Esophagus muscularis mucosa (tissue), 4 donors: ENCODE data around the gene RIC1. TPM values are rescaled to one million over a fixed set of nuclear protein-coding genes. Genes with fewer than 3 reads are reported as not detected.
"Not testable (repeated sequence)": the region's sequence is repeated elsewhere in the genome, so short reads cannot be mapped to it uniquely, and the experiment has no call there.

Source experiments
- DNase-seq: peaks from one replicate; pipeline ENCODE4 v3.0.0-alpha.2; 2017; ENCODE audit errors: extremely low spot score
- H3K27ac ChIP-seq, 4 donors: fragments of 200-600 bp; sonication (generic); replicated peaks in 1 of 4; 1 replicate in 3 of 4; 2 replicates in 1 of 4; pipeline ENCODE4 v1.5.1; 2016 to 2019; ENCODE audit warnings: mild to moderate bottlenecking in 1 of 4
- H3K27me3 ChIP-seq, 4 donors: fragments of 200-600 bp; sonication (generic); one replicate each; pipeline versions ENCODE4 v1.5.1 to v1.6.0; 2016 to 2019
- H3K36me3 ChIP-seq, 4 donors: fragments of 200-600 bp; sonication (generic); one replicate each; pipeline ENCODE4 v1.5.1; 2016 to 2019
- H3K4me1 ChIP-seq, 4 donors: fragments of 200-600 bp; sonication (generic); one replicate each; pipeline ENCODE4 v1.5.1; 2016 to 2019
- H3K4me3 ChIP-seq, 4 donors: fragments of 200-600 bp; sonication (generic); 1 replicate in 2 of 4; 2 replicates in 2 of 4; pipeline ENCODE4 v1.5.1; 2016 to 2019; ENCODE audit warnings: mild to moderate bottlenecking in 4 of 4, moderate library complexity in 1 of 4
- H3K9me3 ChIP-seq, 4 donors: fragments of 200-600 bp; sonication (generic); 1 replicate in 3 of 4; 2 replicates in 1 of 4; pipeline ENCODE4 v1.5.1; 2016 to 2019
- EP300 ChIP-seq: sonication (generic); formaldehyde crosslinking; IDR thresholded peaks from one replicate; pipeline ENCODE4 v1.6.1; 2017; ENCODE audit warnings: antibody characterized with exemption
- POLR2A ChIP-seq: fragments of 450-650 bp; IDR thresholded peaks from one replicate; pipeline ENCODE4 v1.6.1; 2017; ENCODE audit warnings: antibody characterized with exemption, moderate library complexity, mild to moderate bottlenecking, low read depth
- POLR2AphosphoS5 ChIP-seq, 2 donors: sonication (generic); formaldehyde crosslinking; IDR thresholded peaks; one replicate each; pipeline ENCODE4 v1.6.1; 2017; ENCODE audit warnings: antibody characterized with exemption in 2 of 2
- WGBS: methylation state at CpG from one replicate; pipeline ENCODE4 v1.1.5; 2018; 5-methylcytosine and 5-hydroxymethylcytosine counted together
- intact Hi-C: fragments of 100-400 bp; cut with DNase I; formaldehyde crosslinking; loops from one replicate; pipeline ENCODE4 v1.15.1; 2023
- total RNA-seq, 4 donors: library from RNA; depleted of rRNA; stranded (reverse); fragments of >200 nt; gene quantifications; one replicate each; pipeline versions ENCODE4 v1.1.0 to v1.2.1, GENCODE V29; 2016
- TF ChIP-seq, protein P1 (sequence below), 3 experiments: fragments of 200-600 bp in 2 of 3; fragments of 450-650 bp in 1 of 3; sonication (generic) in 2 of 3; IDR thresholded peaks; one replicate each; pipeline ENCODE4 v1.5.1; 2017 to 2019; ENCODE audit warnings: antibody characterized with exemption in 3 of 3, mild to moderate bottlenecking in 2 of 3, moderate library complexity in 1 of 3

Gene RIC1
- total RNA-seq, 4 donors from 2014 or later, result 51.6 to 64.9 (median 57.4) TPM

- no peak for DNase-seq
- Histone ChIP-seq H3K27ac (no peak overlapping the region), H3K36me3 (peaks cover 0 to 27% (median 14%) of the 10 kb centered on the region in 4 donors), H3K4me3 (no peak overlapping the region), H3K27me3 (no peaks in the 10 kb centered on the region), H3K4me1 (peaks cover 5 to 27% (median 17%) of the 10 kb centered on the region in 4 donors), H3K9me3 (peaks cover 0 to 4% (median 0%) of the 10 kb centered on the region in 4 donors)
- intact Hi-C loops, result no loop called here
- TF ChIP-seq POLR2AphosphoS5 (IDR thresholded peaks at IDR 0.05), result no peak
- TF ChIP-seq, protein P1, sequence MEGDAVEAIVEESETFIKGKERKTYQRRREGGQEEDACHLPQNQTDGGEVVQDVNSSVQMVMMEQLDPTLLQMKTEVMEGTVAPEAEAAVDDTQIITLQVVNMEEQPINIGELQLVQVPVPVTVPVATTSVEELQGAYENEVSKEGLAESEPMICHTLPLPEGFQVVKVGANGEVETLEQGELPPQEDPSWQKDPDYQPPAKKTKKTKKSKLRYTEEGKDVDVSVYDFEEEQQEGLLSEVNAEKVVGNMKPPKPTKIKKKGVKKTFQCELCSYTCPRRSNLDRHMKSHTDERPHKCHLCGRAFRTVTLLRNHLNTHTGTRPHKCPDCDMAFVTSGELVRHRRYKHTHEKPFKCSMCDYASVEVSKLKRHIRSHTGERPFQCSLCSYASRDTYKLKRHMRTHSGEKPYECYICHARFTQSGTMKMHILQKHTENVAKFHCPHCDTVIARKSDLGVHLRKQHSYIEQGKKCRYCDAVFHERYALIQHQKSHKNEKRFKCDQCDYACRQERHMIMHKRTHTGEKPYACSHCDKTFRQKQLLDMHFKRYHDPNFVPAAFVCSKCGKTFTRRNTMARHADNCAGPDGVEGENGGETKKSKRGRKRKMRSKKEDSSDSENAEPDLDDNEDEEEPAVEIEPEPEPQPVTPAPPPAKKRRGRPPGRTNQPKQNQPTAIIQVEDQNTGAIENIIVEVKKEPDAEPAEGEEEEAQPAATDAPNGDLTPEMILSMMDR (IDR thresholded peaks at IDR 0.05), result no peak
- no peak for TF ChIP-seq EP300
- no peak for TF ChIP-seq POLR2A
- 92% methylated on average over 18 of the region's 18 CpGs for WGBS
Measured at GRCh38 chr9:5721279-5722087, 92.6 kb downstream of the RIC1 start.

- intact Hi-C loops, H3K27me3 ChIP-seq, DNase-seq, H3K9me3 ChIP-seq, H3K27ac ChIP-seq, H3K4me3 ChIP-seq: not testable (repeated sequence)
- peaks cover 5 to 27% (median 17%) of the 10 kb centered on the region in 4 donors for H3K4me1 ChIP-seq
- WGBS, result 97% methylated on average over 4 of the region's 4 CpGs
- H3K36me3 ChIP-seq, result peaks cover 5 to 28% (median 16%) of the 10 kb centered on the region in 4 donors
Measured at GRCh38 chr9:5722679-5723078, 93.8 kb downstream of the RIC1 start.

GRCh38 chr9:5735072-5735471 is 106.2 kb downstream of the RIC1 start:
- Histone ChIP-seq H3K4me1 (peaks cover 2 to 11% (median 5%) of the 10 kb centered on the region in 4 donors), H3K36me3 (peaks cover 12 to 57% (median 36%) of the 10 kb centered on the region in 4 donors), H3K27ac (no peak overlapping the region), H3K9me3 (no peaks in the 10 kb centered on the region), H3K27me3 (no peaks in the 10 kb centered on the region), H3K4me3 (no peak overlapping the region)
- TF ChIP-seq, protein P1 (IDR thresholded peaks at IDR 0.05), result no peak
- TF ChIP-seq EP300 (no peak), POLR2A (no peak), POLR2AphosphoS5 (IDR thresholded peaks at IDR 0.05) (no peak)
- intact Hi-C loops, result no loop called here
- DNase-seq, result no peak
- WGBS, result 88% methylated on average over 2 of the region's 2 CpGs

GRCh38 chr9:5736563-5737346 is 107.8 kb downstream of the RIC1 start:
- 49% methylated on average over 2 of the region's 2 CpGs for WGBS
- TF ChIP-seq EP300 (no peak), POLR2A (no peak), POLR2AphosphoS5 (IDR thresholded peaks at IDR 0.05) (no peak)
- TF ChIP-seq, protein P1 (IDR thresholded peaks at IDR 0.05), result no peak
- no peaks in the 10 kb centered on the region for H3K9me3 ChIP-seq
- intact Hi-C loops, result no loop called here
- no peak overlapping the region for H3K27ac ChIP-seq
- peaks cover 12 to 66% (median 38%) of the 10 kb centered on the region in 4 donors for H3K36me3 ChIP-seq
- H3K27me3 ChIP-seq, result no peaks in the 10 kb centered on the region
- DNase-seq, result no peak
- H3K4me1 ChIP-seq, result peaks cover 0 to 6% (median 2%) of the 10 kb centered on the region in 4 donors
- H3K4me3 ChIP-seq, result no peak overlapping the region

DNA sequence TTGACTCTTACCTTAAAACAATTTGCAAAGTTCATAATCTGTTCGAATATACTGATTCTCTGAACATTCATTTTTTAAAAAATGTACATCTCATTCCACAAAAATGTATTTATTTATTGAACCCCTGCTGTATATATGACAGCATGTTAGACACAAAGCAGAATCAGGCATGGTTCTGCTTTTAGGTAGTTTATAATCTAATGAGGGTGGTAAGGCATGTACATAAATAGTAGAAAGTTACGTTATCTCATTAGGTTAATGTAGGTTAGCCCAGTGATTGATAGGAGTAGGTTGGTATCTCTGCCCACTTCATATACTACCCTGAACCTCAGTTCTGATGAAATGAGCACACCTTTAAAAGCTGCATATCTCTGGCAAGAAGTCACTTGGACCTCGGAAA is 114.2 kb downstream of the RIC1 start:
- TF ChIP-seq, protein P1 (IDR thresholded peaks at IDR 0.05), result no peak
- no peak for TF ChIP-seq EP300
- TF ChIP-seq POLR2AphosphoS5 (IDR thresholded peaks at IDR 0.05), result no peak
- TF ChIP-seq POLR2A, result no peak
- Histone ChIP-seq H3K4me3 (no peak overlapping the region), H3K9me3 (no peaks in the 10 kb centered on the region), H3K27me3 (no peaks in the 10 kb centered on the region), H3K4me1 (peaks cover 0 to 3% (median 0%) of the 10 kb centered on the region in 4 donors), H3K27ac (no peak overlapping the region), H3K36me3 (peaks cover 22 to 82% (median 50%) of the 10 kb centered on the region in 4 donors)
- 96% methylated on average over 3 of the region's 3 CpGs for WGBS
- intact Hi-C loops, result loop anchor here (10.0 kb wide), 1 partner anchor 108 kb away; no protein-coding TSS in a partner anchor
- no peak for DNase-seq
